Medulla oblongata (tissue), 1 donor: ENCODE results near the gene FRMD4A.
"Not testable (repeated sequence)": the region's sequence is repeated elsewhere in the genome, so short reads cannot be mapped to it uniquely, and the experiment has no call there.

Experiments
- DNase-seq: peaks from one replicate; pipeline ENCODE4 v3.0.0-alpha.2; 2015; ENCODE audit errors: extremely low spot score

Gene FRMD4A

GRCh38 chr10:13851906-13852305 is 478.8 kb downstream of the FRMD4A start:
- no peak for DNase-seq

GRCh38 chr10:13848520-13849445 is 481.9 kb downstream of the FRMD4A start:
- no peak for DNase-seq

- no peak for DNase-seq
Observed at GRCh38 chr10:13847201-13847631, 483.5 kb downstream of the FRMD4A start.

- DNase-seq: no peak
Observed at GRCh38 chr10:13845897-13846296, 484.8 kb downstream of the FRMD4A start.

- DNase-seq: no peak
Observed at GRCh38 chr10:13844651-13845050, 486.1 kb downstream of the FRMD4A start.

GRCh38 chr10:13842117-13842516 is 488.6 kb downstream of the FRMD4A start:
- DNase-seq: peak; percentile 58

- DNase-seq: no peak
Observed at GRCh38 chr10:13840036-13840435, 490.7 kb downstream of the FRMD4A start.

- DNase-seq: no peak
Observed at GRCh38 chr10:13839430-13839990, 491.2 kb downstream of the FRMD4A start.

- no peak for DNase-seq
Observed at GRCh38 chr10:13839030-13839429, 491.7 kb downstream of the FRMD4A start.

- DNase-seq: no peak
Observed at GRCh38 chr10:13837966-13838365, 492.8 kb downstream of the FRMD4A start.

GRCh38 chr10:13834581-13835286 is 496.0 kb downstream of the FRMD4A start:
- DNase-seq: peak; percentile 80

- DNase-seq: peak; percentile 61
Observed at GRCh38 chr10:13831711-13832141, 499.0 kb downstream of the FRMD4A start.

- DNase-seq: no peak
Observed at GRCh38 chr10:13830385-13830784, 500.3 kb downstream of the FRMD4A start.

- DNase-seq: no peak
Observed at GRCh38 chr10:13829790-13830189, 500.9 kb downstream of the FRMD4A start.

- DNase-seq: not testable (repeated sequence)
Observed at GRCh38 chr10:13828284-13828683, 502.4 kb downstream of the FRMD4A start.

- no peak for DNase-seq
Observed at GRCh38 chr10:13827076-13827797, 503.5 kb downstream of the FRMD4A start.

- DNase-seq: no peak
Observed at GRCh38 chr10:13823709-13824405, 506.9 kb downstream of the FRMD4A start.

- no peak for DNase-seq
Observed at GRCh38 chr10:13823096-13823708, 507.5 kb downstream of the FRMD4A start.

GRCh38 chr10:13822490-13822889 is 508.2 kb downstream of the FRMD4A start:
- DNase-seq: no peak

- DNase-seq: no peak
Observed at GRCh38 chr10:13820964-13821337, 509.8 kb downstream of the FRMD4A start.
